GM19328 (cell line): Measurements from ENCODE around the gene ATP4B.

ENCODE experiments used
- ATAC-seq: cut with Tn5 transposase; IDR thresholded peaks from one replicate; pipeline ENCODE4 v1.9.1; 2021; ENCODE audit warnings: mild to moderate bottlenecking, moderate library complexity; ENCODE audit not compliant: unreplicated experiment

The ATP4B gene

GRCh38 chr13:113656831-113657671, 947 bp downstream of the ATP4B start:
- no peak for ATAC-seq

- ATAC-seq = no peak
Observed at GRCh38 chr13:113656003-113656588, 1.9 kb downstream of the ATP4B start.

DNA sequence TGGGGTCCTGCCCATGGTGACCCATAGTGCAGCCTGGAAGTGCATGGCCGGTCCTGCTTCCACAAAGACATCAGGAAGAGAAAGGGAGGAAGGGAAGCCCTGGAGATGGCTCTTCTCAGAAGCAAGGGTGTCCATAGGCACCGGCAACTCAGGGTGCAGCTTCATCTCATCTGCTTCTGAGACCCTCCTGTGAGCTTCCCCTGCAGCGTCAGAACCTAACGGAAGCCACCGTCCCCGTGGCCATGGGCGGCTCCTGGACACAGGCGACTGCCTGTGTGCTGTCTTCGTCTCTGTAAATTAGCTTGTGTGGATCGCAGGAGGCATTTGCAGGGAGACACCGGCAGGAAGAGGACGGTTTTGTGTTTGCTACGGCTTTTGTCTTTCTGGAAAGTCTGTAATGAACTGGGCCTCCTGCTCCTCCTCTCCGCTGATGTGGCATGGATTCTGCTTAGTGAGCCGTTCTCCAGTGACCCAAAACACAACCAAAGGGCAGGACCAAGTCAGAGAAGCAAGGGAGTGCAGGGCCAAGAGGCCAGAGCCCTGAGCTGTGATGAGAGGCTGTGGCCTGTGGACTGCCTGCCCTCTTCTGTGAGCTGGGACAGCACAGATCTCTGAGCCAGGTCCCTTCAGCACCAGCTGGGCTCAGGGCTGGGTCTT, 2.5 kb downstream of the ATP4B start:
- ATAC-seq = no peak

GRCh38 chr13:113654591-113655345, 3.2 kb downstream of the ATP4B start:
- no peak for ATAC-seq

DNA sequence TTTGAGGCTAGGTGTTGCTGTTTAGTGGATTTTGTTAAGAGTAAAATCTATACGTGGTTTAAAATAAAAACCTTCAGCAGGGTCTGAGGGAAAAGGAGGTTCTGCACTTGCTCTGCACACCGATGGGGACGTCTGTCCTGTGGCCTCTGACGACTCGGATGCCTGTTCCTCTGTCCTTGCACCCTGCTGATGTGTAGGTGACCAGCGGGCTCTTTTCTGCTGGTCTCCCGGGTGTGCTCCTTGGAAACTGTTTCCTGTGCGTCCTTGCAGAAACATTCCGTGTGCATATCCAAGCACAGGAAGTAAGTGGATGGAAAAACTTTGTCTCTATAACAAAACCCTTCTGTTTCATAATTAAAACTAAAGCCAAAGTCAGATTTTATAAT, 3.8 kb downstream of the ATP4B start:
- no peak for ATAC-seq

DNA sequence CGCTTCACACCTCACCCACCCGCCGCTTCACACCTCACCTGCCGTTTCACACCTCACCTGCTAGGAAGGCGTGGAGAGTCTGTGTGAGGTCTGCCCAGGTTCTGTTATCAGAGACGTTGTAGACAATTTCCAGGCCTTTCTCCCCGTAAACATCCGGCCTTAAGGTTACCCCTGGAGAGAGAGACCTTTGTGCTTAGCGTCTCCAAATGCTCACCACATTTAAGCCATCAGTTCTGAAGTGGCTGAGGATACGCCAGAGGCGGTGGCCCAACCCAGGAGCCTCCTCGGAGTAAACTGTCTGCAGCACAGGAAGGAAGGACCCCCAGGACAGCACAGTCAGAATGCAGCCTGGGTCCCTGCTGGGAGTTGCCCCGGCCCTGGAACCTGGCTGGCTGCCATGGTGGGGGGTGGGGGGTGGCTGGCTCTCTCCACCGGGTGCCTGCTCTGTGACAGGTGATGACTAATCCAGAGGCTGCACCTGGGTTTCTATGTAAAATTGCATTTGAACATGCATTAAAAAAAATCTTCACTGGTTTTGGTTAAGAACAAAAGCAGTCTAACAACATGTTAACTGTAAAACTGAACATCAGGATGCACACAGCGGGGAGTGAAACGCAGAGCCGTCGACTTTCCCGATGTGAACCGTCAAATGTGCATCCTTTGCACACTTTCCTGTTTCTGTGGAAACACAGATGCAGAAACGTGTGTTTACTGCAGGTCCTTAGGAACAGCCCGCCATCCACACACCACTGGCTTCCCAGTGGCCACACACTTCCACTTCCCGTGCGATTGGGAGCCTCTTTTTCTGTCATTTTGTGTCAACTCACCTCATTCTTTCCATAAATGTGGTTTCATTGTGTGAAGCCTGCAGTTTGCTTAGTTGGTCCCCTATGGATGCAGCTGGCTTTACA, 4.5 kb downstream of the ATP4B start:
- ATAC-seq = no peak

DNA sequence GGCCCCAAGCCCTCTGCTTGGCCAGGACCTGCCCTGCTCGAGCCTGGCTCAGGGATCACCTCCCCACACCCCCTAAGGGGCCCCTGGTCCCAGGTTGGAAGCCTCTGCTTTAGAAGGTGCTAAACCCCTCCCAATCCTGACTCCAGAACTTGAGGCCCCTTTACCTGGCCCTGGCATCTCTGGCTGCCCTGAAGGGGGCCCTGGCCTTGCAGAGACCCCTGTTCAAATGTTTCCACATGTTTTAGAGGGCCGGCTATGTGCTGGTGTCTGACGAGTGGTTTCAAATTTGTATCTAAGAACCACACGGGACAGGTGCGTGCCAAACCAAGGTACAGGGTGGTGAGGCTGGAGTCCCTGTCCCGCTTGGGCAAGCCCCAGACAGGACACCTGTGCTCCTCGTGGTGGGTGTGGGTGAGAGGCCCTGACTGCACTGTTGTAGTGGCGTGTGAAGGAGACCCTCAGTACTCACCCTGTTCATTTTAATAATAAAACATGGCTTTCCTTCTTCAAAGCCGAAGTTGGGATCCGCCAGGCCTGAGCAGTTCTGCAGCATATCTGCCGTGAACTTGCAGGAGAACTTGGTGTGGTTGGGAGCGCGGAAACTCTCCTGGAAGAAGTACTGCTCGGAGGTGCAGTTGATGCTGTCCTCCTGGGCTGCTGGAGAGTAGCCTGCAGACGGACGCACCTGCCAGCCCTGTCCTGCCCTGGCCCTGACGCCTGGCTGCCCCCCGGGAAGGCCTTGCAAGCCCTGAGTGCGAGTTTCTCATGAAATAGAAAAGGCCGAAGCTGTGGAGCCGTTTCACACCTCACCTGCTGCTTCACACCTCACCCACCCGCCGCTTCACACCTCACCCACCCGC, 5.4 kb downstream of the ATP4B start:
- ATAC-seq = no peak

- ATAC-seq = no peak
Observed at GRCh38 chr13:113651511-113652403, 6.2 kb downstream of the ATP4B start.

GRCh38 chr13:113650731-113651148, 7.3 kb downstream of the ATP4B start:
- ATAC-seq = no peak

DNA sequence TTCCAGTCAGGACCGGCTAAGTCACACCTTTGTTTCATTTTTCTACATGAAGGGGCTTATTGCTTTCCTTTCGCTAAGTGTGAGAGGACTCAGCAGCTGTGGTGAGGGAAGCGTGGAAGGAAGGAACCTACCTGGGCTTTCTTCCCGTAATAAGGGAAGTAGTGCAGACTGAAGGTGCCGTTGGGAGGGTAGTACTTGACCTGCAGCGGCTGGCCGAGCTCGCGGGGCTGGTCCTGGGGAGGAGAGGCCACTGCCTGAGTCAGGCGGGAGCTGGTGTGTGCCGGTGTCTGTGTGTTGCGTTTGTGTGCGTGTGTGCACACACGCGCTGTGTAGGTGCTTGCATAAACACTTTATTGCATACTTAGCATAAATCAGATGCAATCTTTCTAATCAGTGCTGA, 7.7 kb downstream of the ATP4B start:
- no peak for ATAC-seq

DNA sequence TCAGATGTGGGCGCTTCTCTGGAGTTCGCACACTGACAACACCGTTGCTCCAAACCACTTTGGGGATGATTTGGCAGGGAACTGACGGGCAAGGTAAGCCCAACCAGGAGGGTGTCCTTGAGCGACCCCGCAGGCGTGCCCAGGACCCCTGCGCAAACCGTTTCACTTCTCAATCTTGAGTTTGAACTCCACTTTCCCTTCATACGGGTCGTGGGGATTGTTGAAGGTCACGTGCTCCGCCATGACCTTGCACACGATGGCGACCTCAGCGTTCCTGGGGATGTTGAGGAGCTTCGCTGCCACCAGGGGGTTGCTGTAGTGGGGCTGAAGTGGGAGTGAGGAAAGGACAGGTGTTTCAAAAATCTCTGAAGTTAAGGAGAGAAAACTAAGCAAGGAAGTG, 8.8 kb downstream of the ATP4B start:
- no peak for ATAC-seq

GRCh38 chr13:113648216-113648610, 9.8 kb downstream of the ATP4B start:
- no peak for ATAC-seq

DNA sequence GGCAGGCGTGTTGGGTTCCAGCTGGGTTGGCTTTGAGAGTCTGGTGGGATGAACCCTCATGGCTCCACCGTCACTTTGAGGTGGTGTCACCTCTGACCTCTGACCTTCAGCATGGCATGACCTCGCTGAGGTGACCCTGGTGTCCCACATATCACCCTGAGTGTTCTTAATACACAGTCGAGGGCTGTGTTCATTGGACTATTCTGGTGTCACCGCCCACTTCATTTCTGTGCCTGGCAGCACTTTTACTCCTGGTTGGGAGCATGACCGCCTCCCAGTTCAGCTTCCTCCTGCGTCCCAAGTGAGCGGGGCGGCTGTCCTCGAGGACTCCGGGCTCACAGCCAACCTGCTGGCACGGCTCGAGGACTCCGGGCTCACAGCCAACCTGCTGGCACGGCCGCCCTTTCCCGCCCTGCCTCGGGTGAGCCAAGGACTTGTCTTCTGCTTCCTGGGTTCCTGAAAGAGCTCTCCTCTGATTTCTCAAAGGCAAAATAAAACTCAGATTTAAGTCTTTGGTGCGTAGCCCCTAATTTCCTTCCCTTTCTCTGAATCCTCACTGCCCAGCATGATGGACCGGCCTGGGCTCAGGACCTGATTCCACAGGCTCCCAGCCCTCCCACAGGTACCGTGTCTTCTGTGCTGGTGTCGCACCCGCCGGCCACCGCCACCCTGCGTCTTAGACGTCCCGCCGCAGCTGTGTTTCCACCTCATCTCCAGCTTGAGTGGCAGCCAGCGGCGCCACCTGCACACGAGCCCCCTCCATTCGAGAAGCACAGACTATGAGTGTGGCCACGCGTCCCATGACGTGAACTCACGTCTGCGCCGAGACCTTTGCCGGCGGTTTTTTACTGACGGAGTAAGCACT, 10.4 kb downstream of the ATP4B start:
- no peak for ATAC-seq

- ATAC-seq = no peak
Observed at GRCh38 chr13:113646921-113647340, 11.1 kb downstream of the ATP4B start.

DNA sequence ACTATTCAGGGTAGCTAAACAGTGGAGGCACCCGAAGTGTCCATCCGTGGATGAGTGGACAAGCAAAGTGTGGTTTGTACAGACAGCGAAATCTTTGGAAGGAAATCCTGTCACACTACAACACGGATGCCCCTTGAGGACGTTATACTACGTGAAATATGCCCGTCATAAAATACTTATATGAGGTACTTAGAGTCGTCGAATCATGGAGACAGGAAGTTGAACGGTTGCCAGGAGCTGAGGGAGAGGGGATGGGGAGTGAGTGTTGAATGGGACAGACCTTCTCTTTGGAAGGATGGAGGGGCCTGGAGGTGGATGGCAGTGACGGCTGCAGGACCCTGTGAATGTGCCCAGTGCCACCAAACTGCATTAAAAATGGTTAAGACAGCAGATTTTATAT, 11.6 kb downstream of the ATP4B start:
- ATAC-seq = no peak

- ATAC-seq = no peak
Observed at GRCh38 chr13:113645329-113645728, 12.7 kb downstream of the ATP4B start.

DNA sequence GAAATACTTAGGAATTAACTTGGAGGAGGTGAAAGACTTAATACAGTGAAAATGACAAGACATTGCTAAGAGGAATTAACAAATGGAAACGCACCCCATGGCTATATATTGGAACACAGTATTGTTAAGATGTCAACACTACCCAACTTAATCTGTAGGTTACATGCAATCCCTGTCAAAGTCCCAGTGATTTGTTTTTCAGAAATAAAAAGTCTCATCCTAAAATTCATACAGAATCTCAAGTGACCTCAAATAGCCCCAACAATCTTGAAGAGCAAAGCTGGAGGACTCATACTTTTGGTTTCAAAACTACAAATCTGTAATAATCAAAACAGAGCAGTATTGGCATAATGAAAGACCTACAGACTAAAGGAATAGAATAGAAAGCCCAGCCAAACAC, 13.2 kb downstream of the ATP4B start:
- ATAC-seq = no peak
